Gastroesophageal sphincter (tissue), 4 donors: ENCODE results near the gene EPRS1. TPM values are rescaled to one million over a fixed set of nuclear protein-coding genes. Genes with fewer than 3 reads are reported as not detected.

Experiments used
- total RNA-seq, 4 donors: library from RNA; depleted of rRNA; stranded (reverse); fragments of >200 nt; gene quantifications; one replicate each; pipeline ENCODE4 v1.1.0, GENCODE V29; 2016

Gene EPRS1
- total RNA-seq, 4 donors from 2014 or later = 39.2 to 51.6 (median 42.0) TPM

Other genes starting within 250 kb of the EPRS1 start
- not detected for gene SLC30A10, start 117.9 kb downstream of the EPRS1 start, total RNA-seq
- gene BPNT1, start 43.3 kb upstream of the EPRS1 start, total RNA-seq = 10 to 100 TPM in 3 of 4 donors, 1 to 10 TPM in 1; 8.8 to 30.2 (median 12.8) TPM
- gene IARS2, start 47.6 kb upstream of the EPRS1 start, total RNA-seq = 10 to 100 TPM; 48.9 to 89.7 (median 72.6) TPM
- gene RAB3GAP2, start 225.9 kb upstream of the EPRS1 start, total RNA-seq = 10 to 100 TPM; 19.9 to 35.3 (median 27.3) TPM